Measurements from ENCODE around the gene NAGPA.
"Not testable (repeated sequence)": the region's sequence is repeated elsewhere in the genome, so short reads cannot be mapped to it uniquely, and the experiment has no call there.

Gene NAGPA

DNA sequence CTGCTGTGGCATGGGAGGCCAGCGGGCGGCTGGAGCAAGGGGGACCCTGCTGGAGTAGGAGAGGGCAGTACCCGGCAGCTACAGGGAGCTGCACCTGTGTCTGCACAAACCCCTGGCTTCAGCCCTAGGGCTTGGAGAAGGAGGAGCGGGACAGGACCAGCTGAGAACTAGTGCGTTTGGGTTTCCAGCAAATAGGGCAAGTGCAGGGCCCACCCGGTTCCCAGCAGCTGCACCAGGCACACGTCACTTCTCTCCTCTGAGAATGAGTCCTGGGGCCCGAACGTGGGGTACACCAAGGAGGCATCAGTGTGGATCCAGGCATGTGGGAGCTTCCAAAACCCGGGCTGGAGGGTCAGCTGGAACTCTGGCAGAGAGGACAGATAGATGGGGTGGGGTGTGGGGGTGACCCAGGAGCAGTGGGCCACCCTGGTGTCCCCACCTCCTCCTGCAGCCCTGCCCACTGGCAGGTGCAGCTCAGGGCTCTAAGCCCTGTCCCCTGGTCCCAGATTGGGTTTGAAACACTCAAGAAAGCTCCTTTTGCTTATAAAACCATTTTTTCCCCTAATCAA is 26.4 kb upstream of the NAGPA start:
- no peak for DNase-seq

- no peak for DNase-seq
Observed at GRCh38 chr16:5059386-5060072, 25.8 kb upstream of the NAGPA start.

DNA sequence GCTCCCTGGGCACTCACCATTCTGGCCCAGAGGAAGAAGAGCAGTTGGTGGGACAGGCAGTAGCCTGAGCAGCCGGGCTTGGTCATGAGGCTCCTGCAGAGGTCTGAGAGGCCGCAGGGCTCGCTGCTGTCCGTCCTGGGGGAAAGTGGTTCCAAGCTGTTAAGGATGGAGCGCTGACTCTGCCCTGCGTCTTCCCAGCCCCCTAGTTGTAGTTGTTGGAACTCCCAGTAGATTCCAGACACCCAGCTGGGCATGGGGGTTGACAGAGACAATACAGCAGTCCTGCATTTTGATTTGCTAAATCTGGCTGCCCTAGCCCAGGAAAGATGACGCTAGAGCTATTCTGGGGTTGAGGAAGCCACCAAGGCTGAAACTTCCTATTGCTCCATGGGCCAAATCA is 24.7 kb upstream of the NAGPA start:
- no peak for DNase-seq

DNA sequence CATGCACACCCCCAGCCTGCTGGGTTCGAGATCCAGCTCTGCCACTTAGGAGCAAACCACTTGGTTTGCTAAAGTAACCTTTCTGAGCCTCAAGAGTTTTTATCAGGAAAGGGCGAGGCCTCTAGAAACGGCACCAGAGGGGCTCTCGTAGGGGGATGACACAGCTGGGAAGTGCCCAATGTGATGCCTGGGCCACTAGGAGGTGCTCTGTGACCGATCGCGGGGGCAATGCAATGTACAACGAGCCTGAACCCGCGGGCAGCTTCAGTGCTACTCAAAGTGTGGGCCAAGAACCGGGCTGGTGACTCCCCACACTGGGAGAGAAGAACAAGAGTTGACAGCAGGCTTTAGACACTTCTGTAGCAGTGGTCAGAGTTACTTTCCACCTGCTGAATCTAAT is 22.6 kb upstream of the NAGPA start:
- no peak for DNase-seq

DNA sequence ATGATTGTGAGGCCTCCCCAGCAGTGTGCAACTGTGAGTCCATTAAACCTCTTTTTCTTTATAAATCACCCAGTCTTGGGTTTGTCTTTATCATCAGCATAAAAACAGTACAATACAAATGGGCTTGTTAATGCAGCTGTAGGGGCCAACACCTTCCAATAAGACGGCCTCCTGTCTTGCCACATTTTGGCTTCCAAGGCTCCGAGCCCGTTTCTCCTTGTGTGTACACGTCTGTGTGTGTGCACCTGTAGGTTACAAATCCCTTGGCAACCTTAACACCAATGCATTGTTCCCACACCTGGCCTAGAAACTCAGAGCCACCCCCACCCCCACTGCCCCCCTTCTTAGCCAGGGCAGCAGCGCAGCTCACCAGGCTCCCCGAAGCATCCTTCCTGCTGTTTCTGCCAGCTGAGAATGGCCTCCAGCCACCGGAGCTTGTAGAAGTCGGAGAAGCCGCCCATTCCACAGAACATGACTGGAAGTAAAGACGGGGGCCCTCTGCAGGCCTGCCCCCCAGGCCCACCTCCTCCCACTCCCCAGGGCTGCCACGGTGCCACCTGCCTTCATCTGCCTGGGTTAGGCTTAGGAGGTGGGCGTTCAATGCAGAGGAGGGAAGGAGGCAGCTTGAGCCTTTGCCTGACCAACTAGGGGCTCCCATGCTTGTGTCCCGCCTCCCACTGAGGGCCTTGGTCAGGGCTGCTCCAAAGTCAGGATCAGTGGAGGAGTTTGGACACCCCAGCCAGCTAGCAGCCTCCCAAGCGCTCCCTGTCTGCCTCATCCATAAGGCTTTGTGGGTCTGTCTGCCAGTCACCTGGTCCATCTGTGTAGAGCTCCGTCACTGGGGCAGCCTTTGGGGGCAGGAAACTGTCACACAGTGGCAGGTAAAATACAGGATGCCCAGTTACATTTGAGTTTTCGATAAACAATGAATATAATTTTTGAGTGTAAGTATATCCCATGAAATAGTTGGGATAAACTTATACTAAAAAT is 21.4 kb upstream of the NAGPA start:
- no peak for DNase-seq

- DNase-seq, result no peak
Observed at GRCh38 chr16:5046914-5047313, 13.2 kb upstream of the NAGPA start.

- no peak for DNase-seq
Observed at GRCh38 chr16:5045499-5046115, 11.9 kb upstream of the NAGPA start.

DNA sequence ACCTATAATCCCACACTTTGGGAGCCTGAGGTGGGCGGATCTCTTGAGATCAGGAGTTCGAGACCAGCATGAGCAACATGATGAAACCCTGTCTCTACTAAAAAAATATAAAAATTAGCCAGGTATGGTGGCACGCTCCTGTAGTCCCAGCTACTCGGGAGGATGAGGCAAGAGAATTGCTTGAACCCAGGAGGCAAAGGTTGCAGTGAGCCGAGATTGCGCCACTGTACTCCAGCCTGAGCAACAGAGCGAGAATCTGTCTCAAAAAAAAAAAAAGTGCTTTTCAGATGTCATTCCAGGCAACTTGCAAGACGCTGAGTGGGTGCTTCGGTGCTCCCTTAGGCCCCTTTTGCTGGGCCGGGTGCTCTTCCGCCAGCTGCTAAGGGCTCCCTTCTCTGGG is 10.8 kb upstream of the NAGPA start:
- DNase-seq, result not testable (repeated sequence)

DNA sequence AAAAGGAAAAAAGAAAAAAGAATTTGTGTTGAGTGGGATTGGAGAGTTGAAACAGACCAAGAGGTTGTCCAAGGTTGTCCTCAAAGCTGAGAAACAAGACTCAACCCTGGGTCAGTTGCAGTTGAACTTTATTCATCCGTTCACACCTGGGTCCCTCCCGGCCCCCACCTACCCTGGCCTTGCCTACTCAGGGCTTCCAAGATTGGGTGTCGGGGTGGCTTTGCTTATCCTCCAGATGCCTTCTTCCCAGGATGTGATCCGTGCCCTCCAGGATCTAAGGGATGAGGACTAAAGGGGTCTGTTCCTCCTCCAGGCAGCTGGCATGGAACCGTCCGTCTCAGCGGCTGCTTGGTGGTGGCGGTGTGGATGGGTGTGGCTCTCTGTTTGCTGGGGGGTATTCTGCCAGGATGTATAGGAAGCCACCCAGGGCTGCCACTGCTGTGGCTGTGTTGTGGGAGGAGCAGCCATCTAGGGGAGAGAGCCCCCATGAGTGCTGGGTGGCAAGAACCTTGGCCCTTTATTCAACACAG is 10.3 kb upstream of the NAGPA start:
- no peak for DNase-seq

DNA sequence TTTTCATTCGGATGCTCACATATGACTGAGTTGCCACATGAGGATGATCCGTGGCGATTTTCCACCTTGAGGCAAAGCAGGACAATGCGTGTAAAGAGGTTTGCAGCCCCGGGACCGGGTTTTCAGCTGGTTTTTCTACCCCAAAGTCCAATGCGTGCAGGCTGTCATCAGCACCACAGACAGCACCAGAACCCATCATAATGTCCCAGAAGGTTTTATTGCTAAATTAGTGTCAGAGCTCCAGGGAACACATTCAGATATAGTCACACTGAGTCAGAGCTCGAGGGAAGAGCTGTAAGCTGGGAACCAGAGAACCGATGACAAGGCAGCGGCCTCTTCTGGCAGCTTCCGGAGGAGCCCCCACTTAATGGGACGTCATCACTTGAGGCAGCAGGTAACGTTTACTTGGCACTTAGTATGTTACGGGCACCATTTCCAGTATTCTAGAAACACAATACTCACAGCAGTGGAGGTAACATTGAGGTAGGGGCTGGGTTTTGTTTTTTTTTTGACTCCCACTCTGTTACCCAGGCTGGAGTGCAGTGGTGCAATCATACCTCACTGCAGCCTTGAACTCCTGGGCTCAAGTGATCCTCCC is 8.9 kb upstream of the NAGPA start:
- DNase-seq, result no peak

GRCh38 chr16:5041600-5042133 is 7.9 kb upstream of the NAGPA start:
- DNase-seq, result no peak

GRCh38 chr16:5040451-5040850 is 6.7 kb upstream of the NAGPA start:
- no peak for DNase-seq

DNA sequence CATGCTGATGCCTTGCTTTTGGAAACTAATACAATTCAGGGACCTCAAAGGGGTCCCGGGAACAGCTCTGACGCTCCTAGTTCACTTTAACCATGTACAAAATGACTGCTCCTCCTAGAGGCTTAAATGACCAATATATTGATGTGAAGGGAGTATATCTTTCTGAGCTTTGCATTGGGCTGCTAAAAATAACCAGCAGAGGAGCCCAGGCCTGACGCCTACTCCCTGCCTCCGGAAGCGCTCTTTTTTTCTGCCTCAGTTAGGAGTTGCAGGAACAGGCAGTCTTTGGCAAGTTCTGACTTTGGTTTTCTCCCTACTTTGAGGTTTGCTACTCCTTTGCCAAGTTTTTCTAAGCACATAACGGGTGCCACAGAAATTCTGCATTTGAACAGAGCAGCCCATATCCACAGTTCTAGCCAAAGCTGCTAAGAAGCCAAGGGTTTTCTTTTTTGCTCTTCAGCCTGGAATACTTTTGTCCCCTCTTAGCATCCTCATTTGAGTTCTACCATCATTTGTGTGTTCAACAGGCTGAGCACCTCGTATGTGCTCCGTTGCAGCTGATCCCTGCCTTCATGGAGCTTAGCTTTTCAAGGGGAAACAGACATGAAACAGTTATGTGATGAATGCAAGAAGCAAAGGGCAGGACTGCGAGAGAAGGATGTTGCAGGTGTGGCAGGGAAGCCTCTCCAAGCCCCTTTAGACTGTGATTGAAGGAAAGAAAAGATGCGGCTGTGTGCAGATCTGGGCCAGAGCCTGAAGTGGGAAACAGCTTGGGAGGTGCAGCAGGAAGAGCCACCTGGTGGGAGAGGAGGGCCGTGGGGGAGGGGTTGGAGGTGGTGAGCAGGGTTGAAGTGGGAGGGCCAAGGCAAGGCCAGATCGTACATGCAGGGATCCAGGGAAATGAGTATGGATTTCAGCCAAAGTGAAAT is 2.8 kb upstream of the NAGPA start:
- DNase-seq, result no peak

GRCh38 chr16:5035909-5036227 is 2.1 kb upstream of the NAGPA start:
- no peak for DNase-seq

- no peak for DNase-seq
Observed at GRCh38 chr16:5034167-5034523, 410 bp upstream of the NAGPA start.

- no peak for DNase-seq
Observed at GRCh38 chr16:5032748-5033167, 977 bp downstream of the NAGPA start.

GRCh38 chr16:5031601-5032000 is 2.1 kb downstream of the NAGPA start:
- no peak for DNase-seq

DNA sequence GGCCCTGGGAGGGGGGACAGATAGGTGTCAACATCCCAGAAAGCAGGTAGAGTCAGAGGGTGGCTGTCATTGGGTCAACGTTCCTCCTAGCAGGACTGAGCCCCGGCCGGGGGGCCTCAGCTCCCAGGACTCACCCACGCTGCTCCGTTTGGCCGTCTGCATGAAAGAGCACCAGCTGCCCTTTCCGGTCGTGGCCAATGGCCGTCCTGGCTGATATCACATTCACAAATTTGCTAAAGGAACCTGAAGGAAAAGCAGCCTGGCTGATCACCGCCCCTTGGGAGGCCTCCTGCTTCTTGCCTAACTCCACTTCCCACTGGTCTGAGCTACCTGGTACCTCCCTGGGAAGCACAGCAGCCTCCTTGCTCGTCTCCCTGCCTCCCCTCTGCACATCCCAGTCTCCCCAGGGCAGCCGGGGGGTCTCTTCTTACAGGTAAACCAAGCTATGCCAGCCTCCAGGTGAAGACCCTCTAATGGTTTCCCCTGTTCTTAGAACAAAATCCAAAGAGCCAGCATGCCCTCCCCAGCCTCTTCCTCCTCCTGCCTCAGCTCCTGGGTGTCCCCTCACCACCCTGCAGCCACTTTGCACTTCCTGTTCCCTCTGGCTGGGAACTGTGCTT is 3.4 kb downstream of the NAGPA start:
- no peak for DNase-seq

DNA sequence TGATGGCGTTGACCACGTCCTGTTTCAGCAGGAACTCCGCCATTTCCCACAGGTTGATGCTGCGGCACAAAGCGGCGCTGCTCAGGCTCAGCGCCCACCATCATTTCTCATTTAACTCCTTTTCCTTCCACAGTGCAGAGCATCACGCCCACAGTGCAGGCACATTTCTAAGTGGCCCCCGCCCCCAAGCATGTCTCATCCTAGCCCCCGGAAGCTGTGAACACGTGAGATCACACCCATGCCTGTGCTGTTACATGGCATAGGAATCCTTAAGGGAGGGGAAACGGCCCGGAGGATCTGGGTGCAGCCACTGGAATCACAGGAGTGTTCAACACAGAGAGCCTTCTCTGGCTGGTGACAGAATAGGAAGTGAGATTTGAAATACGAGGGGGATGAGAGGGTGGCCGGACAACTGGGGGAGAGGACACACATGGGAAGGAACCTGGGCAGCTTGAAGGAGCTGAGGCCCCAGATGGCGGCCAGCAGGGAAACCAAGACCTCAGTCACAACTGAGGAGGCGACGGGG is 4.7 kb downstream of the NAGPA start:
- DNase-seq, result no peak

- DNase-seq, result no peak
Observed at GRCh38 chr16:5027575-5028235, 6.0 kb downstream of the NAGPA start.
